ENCODE data around the gene CFAP68. TPM values are rescaled to one million over a fixed set of nuclear protein-coding genes. Genes with fewer than 3 reads are reported as not detected.

CFAP68 gene
- total RNA-seq: 14.3 TPM

GRCh38 chr11:111878849-111879636, at the start of gene CFAP68, which contains the start of gene FDXACB1:
TSS of gene CFAP68 (plus strand) at chr11:111879541. CDS start at chr11:111879561, 20 bp downstream.
TSS of gene FDXACB1 (minus strand) at chr11:111879165. CDS start at chr11:111879132, 33 bp downstream.

GRCh38 chr11:111870886-111871692, 8.3 kb upstream of the CFAP68 start, which contains the start of gene ALG9:
TSS of gene ALG9 (minus strand) at chr11:111871581. CDS start at chr11:111871482, 99 bp downstream.

GRCh38 chr11:111911563-111912401, 32.4 kb downstream of the CFAP68 start, which contains the start of gene CRYAB:
TSS of gene CRYAB (minus strand) at chr11:111911770. CDS start at chr11:111911724, 46 bp downstream.

GRCh38 chr11:111912535-111912934, 33.2 kb downstream of the CFAP68 start, which contains the start of gene HSPB2:
TSS of gene HSPB2 (plus strand) at chr11:111912734. CDS start at chr11:111912830, 96 bp downstream.

GRCh38 chr11:111918390-111919256, 39.3 kb downstream of the CFAP68 start, which contains the start of gene C11orf52:
TSS of gene C11orf52 (plus strand) at chr11:111918913. CDS start at chr11:111918973, 60 bp downstream.

Other genes starting within 250 kb of the CFAP68 start
- gene PPP2R1B, start 113.2 kb upstream of the CFAP68 start, total RNA-seq: 31.3 TPM
- 67.5 TPM for gene ALG9, start 8.0 kb upstream of the CFAP68 start, total RNA-seq
- gene FDXACB1, start 376 bp upstream of the CFAP68 start, total RNA-seq: 4.9 TPM
- gene CRYAB, start 32.2 kb downstream of the CFAP68 start, total RNA-seq: 492 TPM
- gene HSPB2, start 33.2 kb downstream of the CFAP68 start, total RNA-seq: 1.9 TPM
- 1.3 TPM for gene C11orf52, start 39.4 kb downstream of the CFAP68 start, total RNA-seq
- 53.6 TPM for gene DIXDC1, start 57.8 kb downstream of the CFAP68 start, total RNA-seq
- 35.1 TPM for gene DLAT, start 145.9 kb downstream of the CFAP68 start, total RNA-seq
- 5.9 TPM for gene PIH1D2, start 194.5 kb downstream of the CFAP68 start, total RNA-seq
- 31.3 TPM for gene NKAPD1, start 194.8 kb downstream of the CFAP68 start, total RNA-seq
- gene TIMM8B, start 207.2 kb downstream of the CFAP68 start, total RNA-seq: 48.8 TPM
- gene SDHD, start 207.3 kb downstream of the CFAP68 start, total RNA-seq: 70.3 TPM